ENCODE results near the gene PXDN.

DNA sequence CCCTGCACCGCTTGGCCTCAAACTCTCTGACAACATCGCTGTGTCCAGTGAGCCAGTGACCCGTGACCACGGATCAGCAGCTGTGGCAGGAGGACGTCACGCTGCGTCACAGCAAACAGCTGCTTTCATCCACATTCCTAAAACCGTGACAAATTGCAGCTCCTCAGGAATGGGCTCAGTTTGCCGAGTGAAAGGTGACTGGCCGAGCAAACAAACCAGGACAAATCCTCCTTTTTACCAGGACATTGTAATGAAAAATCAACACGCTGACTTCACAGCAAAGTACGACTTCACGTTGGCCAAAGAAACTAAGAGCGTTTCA is 57.6 kb downstream of the PXDN start:
- TF ChIP-seq GATA3 (IDR thresholded peaks at IDR 0.05; ENCODE audit: low read depth, low read length) (no peak), GATA2 (IDR thresholded peaks at IDR 0.05; ENCODE audit: low read depth, low read length) (no peak)
